IPS DF 6.9 (cell line): ENCODE measurements around the gene LGALS7.
"Not testable (repeated sequence)": the region's sequence is repeated elsewhere in the genome, so short reads cannot be mapped to it uniquely, and the experiment has no call there.

Experiments
- DNase-seq: peaks from one replicate; pipeline ENCODE4 v3.0.0-alpha.2; 2013; ENCODE audit warnings: low read depth, low spot score
- H3K27ac ChIP-seq: one replicate; pipeline ENCODE4 v1.5.1; 2013; ENCODE audit warnings: low read length, control low read depth
- H3K27me3 ChIP-seq: 2 replicates; pipeline ENCODE4 v1.6.1; 2013; ENCODE audit warnings: mild to moderate bottlenecking, low read length; ENCODE audit not compliant: control insufficient read depth, insufficient read depth
- H3K36me3 ChIP-seq: 2 replicates; pipeline ENCODE4 v1.6.1; 2013; ENCODE audit warnings: low read length; ENCODE audit not compliant: control insufficient read depth, insufficient read depth
- H3K4me1 ChIP-seq: 2 replicates; pipeline ENCODE4 v1.6.1; 2013; ENCODE audit warnings: low read length; ENCODE audit not compliant: control insufficient read depth, insufficient read depth
- H3K4me3 ChIP-seq: 2 replicates; pipeline ENCODE4 v1.5.1; 2013; ENCODE audit warnings: mild to moderate bottlenecking, low read length
- H3K9me3 ChIP-seq: 2 replicates; pipeline ENCODE4 v1.6.1; 2013; ENCODE audit warnings: low read length, inconsistent platforms; ENCODE audit not compliant: control insufficient read depth, insufficient read depth
- WGBS: extraction: QIAGEN DNeasy Blood & Tissue Kit; methylation state at CpG from one replicate; pipeline ENCODE4 v1.1.7; 2013; ENCODE audit warnings: mixed read lengths, missing lambda C conversion rate; ENCODE audit not compliant: insufficient read length, insufficient coverage; 5-methylcytosine and 5-hydroxymethylcytosine counted together

LGALS7 gene

GRCh38 chr19:38754196-38754595 lies 19.1 kb downstream of the LGALS7 start:
- no CpG with 5 or more reads among the region's 2 CpGs for whole genome bisulfite sequencing
- H3K4me3 ChIP-seq, H3K36me3 ChIP-seq, H3K4me1 ChIP-seq, H3K9me3 ChIP-seq, H3K27me3 ChIP-seq, H3K27ac ChIP-seq, DNase-seq: not testable (repeated sequence)

- not testable (repeated sequence) for DNase-seq, H3K27ac ChIP-seq, H3K4me1 ChIP-seq
Observed at GRCh38 chr19:38753783-38754182, 19.5 kb downstream of the LGALS7 start.

DNA sequence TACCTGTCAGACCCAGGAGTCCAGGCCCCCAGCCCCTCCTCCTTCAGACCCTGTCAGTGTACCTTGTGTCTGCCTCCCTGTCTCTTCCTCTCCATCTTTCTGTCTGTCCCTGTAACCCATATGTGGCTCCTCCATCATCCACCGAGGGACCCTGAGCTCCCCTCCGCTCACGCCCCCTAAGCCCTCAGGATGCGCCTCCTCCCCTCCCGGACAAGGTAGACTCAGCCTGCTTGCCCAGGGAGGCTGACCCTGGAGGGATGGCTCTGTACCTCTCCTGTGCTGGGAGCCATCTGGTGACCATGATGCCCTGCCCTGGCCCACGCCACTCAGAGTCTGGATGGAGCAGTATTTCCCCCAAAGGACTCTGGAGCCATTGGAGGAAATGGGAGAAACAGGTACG lies 28.0 kb downstream of the LGALS7 start:
- Histone ChIP-seq H3K4me3 (no peak overlapping the region), H3K36me3 (no peaks in the 10 kb centered on the region), H3K9me3 (no peaks in the 10 kb centered on the region), H3K27me3 (no peaks in the 10 kb centered on the region), H3K4me1 (no peaks in the 10 kb centered on the region), H3K27ac (no peak overlapping the region)
- no CpG with 5 or more reads among the region's 7 CpGs for WGBS
- DNase-seq = no peak

More at GRCh38 chr19:38753783-38754182, 19.5 kb downstream of the LGALS7 start:
- not testable (repeated sequence) for H3K36me3 ChIP-seq, H3K4me3 ChIP-seq, H3K9me3 ChIP-seq, H3K27me3 ChIP-seq
- WGBS = no CpG with 5 or more reads among the region's 3 CpGs

- DNase-seq = no peak
- WGBS = no CpG with 5 or more reads among the region's 6 CpGs
- H3K9me3 ChIP-seq = no peaks in the 10 kb centered on the region
- no peaks in the 10 kb centered on the region for H3K4me1 ChIP-seq
- H3K4me3 ChIP-seq = no peak overlapping the region
- no peak overlapping the region for H3K27ac ChIP-seq
- no peaks in the 10 kb centered on the region for H3K36me3 ChIP-seq
- no peaks in the 10 kb centered on the region for H3K27me3 ChIP-seq
Observed at GRCh38 chr19:38744874-38745273, 28.4 kb downstream of the LGALS7 start.

DNA sequence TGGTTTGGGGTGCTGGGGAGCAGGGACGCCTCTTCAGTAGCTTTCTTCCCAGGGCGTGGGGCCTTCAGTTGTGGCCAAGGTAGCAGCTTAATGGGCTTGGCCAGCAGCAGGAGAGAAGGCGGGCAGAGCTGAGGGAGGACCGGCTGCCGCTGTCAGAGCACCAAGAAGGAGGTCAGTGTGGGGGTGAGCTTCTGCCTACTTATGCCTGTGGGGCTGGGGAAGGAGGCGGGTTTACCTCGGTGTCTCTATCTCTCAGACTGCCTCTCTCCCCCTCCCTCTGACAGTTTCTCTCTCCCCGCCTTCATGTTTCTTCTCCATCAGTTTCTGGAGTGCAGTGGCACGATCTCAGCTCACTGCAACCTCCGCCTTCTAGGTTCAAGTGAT lies 29.0 kb downstream of the LGALS7 start, which contains the start of gene CAPN12:
TSS of gene CAPN12 (minus strand) at position 177 of the 384 bp plus-strand sequence. CDS start 309 bp downstream, outside the sequence.
- WGBS = no CpG with 5 or more reads among the region's 10 CpGs

DNA sequence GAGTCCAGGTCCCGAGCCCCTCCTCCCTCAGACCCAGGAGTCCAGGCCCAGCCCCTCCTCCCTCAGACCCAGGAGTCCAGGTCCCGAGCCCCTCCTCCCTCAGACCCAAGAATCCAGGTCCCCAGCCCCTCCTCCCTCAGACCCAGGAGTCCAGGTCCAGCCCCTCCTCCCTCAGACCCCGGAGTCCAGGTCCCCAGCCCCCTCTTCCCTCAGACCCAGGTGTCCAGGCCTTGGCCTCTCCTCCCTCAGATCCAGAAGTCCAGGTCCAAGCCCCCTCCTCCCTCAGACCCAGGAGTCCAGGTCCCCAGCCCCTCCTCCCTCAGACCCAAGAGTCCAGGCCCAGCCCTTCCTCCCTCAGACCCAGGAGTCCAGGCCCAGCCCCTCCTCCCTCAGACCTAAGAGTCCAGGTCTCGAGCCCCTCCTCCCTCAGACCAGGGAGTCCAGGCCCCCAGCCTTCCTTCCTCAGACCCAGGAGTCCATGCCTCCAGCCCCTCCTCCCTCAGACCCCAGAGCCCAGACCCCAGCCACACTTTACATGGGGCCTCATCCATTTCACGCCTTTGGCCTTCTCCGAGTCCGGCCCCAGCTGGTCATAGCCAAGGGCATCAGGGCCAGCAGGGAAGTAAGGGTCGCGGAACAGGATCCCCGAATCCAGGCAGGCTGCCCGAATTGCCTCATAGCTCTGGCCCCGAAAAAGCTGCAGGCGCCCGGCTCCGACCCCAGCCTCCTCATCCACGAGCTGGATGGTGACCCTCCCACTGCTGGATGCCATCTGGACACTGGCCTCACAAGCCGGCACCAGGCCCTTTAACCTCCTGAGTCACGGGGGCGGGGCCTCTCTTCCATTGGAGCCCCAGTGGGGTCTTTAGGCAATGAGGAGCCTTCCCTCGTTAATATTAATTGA lies 29.7 kb downstream of the LGALS7 start:
- H3K4me1 ChIP-seq = no peaks in the 10 kb centered on the region
- no peak overlapping the region for H3K4me3 ChIP-seq
- no peaks in the 10 kb centered on the region for H3K27me3 ChIP-seq
- no CpG with 5 or more reads among the region's 20 CpGs for WGBS
- no peaks in the 10 kb centered on the region for H3K36me3 ChIP-seq
- DNase-seq = no peak
- H3K9me3 ChIP-seq = no peaks in the 10 kb centered on the region
- no peak overlapping the region for H3K27ac ChIP-seq

More for the DNA sequence above, 29.0 kb downstream of the LGALS7 start, which contains the start of gene CAPN12:
- no peak within 1 kb of the TSS for H3K4me3 ChIP-seq
- no peaks in the 10 kb centered on the region for H3K27me3 ChIP-seq
- no peaks in the 10 kb centered on the region for H3K4me1 ChIP-seq
- DNase-seq = no peak
- H3K27ac ChIP-seq = no peak within 1 kb of the TSS
- no peaks in the 10 kb centered on the region for H3K9me3 ChIP-seq
- no peaks in the 10 kb centered on the region for H3K36me3 ChIP-seq

DNA sequence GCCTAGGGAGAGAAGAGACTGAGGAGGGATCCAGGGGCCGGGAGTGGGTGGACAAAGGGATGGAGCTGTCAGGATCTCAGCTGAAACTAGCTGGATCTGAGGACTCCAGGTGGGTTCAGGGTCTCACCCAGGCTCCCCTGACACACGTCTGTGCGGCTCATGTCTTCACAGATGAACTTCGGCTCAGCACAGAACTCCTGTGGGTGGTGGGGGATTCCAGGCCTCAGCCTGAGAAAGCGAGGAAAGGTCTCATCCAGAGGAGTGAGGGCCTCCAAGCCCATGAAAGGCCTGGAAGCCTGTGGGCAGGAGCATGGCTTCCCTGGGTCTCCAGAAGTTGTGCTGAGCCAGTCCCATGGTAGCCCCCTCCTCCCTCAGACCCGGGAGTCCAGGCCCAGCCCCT lies 30.4 kb downstream of the LGALS7 start:
- no peaks in the 10 kb centered on the region for H3K36me3 ChIP-seq
- H3K4me3 ChIP-seq = no peak overlapping the region
- no peaks in the 10 kb centered on the region for H3K4me1 ChIP-seq
- no peaks in the 10 kb centered on the region for H3K9me3 ChIP-seq
- no peak overlapping the region for H3K27ac ChIP-seq
- WGBS = no CpG with 5 or more reads among the region's 6 CpGs
- no peak for DNase-seq
- H3K27me3 ChIP-seq = no peaks in the 10 kb centered on the region

GRCh38 chr19:38742296-38742695 lies 31.0 kb downstream of the LGALS7 start:
- no peak overlapping the region for H3K4me3 ChIP-seq
- H3K36me3 ChIP-seq = no peaks in the 10 kb centered on the region
- no CpG with 5 or more reads among the region's 9 CpGs for WGBS
- H3K4me1 ChIP-seq = no peaks in the 10 kb centered on the region
- H3K27me3 ChIP-seq = no peaks in the 10 kb centered on the region; the same call in 1 of the 2 replicates
- no peaks in the 10 kb centered on the region for H3K9me3 ChIP-seq
- no peak overlapping the region for H3K27ac ChIP-seq
- no peak for DNase-seq

- Histone ChIP-seq H3K27me3 (no peaks in the 10 kb centered on the region; the same call in 1 of the 2 replicates), H3K4me1 (no peaks in the 10 kb centered on the region), H3K4me3 (no peak overlapping the region), H3K9me3 (no peaks in the 10 kb centered on the region), H3K36me3 (no peaks in the 10 kb centered on the region), H3K27ac (no peak overlapping the region)
- DNase-seq = no peak
- WGBS = no CpG with 5 or more reads among the region's 15 CpGs
Observed at GRCh38 chr19:38741670-38742069, 31.6 kb downstream of the LGALS7 start.

DNA sequence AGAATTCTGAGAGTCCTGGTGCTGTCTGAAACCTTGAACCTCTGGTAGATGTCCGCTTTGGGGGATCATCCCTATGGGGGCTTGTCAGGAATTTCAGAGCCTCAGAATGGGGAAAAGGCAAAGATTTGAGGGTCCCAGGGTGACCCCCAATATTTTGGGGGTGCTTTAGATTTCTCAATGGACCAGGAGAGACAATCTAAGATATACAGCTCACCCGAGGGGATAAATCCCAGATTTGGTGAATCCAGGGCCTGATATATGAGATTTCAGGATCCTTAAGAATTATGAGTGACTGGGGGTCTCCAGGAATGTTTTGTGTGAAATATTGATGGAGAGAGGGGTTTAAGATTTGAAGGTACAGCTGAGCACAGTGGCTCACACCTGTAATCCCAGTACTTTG lies 32.4 kb downstream of the LGALS7 start:
- Histone ChIP-seq H3K9me3 (no peaks in the 10 kb centered on the region), H3K36me3 (no peaks in the 10 kb centered on the region), H3K27ac (no peak overlapping the region), H3K4me3 (no peak overlapping the region), H3K27me3 (no peaks in the 10 kb centered on the region; the same call in 1 of the 2 replicates), H3K4me1 (no peaks in the 10 kb centered on the region)
- DNase-seq = no peak
- WGBS = no CpG with 5 or more reads among the region's 2 CpGs

- H3K9me3 ChIP-seq = no peaks in the 10 kb centered on the region
- H3K27ac ChIP-seq = no peak overlapping the region
- H3K36me3 ChIP-seq = no peaks in the 10 kb centered on the region
- no peaks in the 10 kb centered on the region for H3K4me1 ChIP-seq
- no peak for DNase-seq
- no peak overlapping the region for H3K4me3 ChIP-seq
- WGBS = no CpG with 5 or more reads among the region's 9 CpGs
- H3K27me3 ChIP-seq = no peaks in the 10 kb centered on the region; the same call in 1 of the 2 replicates
Observed at GRCh38 chr19:38740257-38740592, 33.1 kb downstream of the LGALS7 start.
